K562 (cell line): ENCODE results near the gene CACNA1I. TPM values are rescaled to one million over a fixed set of nuclear protein-coding genes. Genes with fewer than 3 reads are reported as not detected.
A peak's percentile ranks its signal among the peaks of the same experiment; 100 is the strongest.

Experiments
- BCOR ChIP-seq: fragments of 450-650 bp; IDR thresholded peaks from 2 replicates; pipeline ENCODE4 v1.6.1; 2016
- C11orf30 ChIP-seq: fragments of 450-650 bp; IDR thresholded peaks from 2 replicates; pipeline ENCODE4 v1.6.1; 2016; ENCODE audit warnings: low read depth, mild to moderate bottlenecking
- CREM ChIP-seq: IDR thresholded peaks from 2 replicates; pipeline ENCODE4 v1.6.1; 2014; ENCODE audit warnings: antibody characterized with exemption, low read depth
- CTBP1 ChIP-seq: fragments of 450-650 bp; IDR thresholded peaks from 2 replicates; pipeline ENCODE4 v1.6.1; 2016; ENCODE audit warnings: borderline replicate concordance
- ELF2 ChIP-seq: fragments of 250-450 bp; sonication (Bioruptor Pico); IDR thresholded peaks from 2 replicates; pipeline ENCODE4 v1.5.0; 2021; ENCODE audit warnings: mild to moderate bottlenecking
- GTF2B ChIP-seq: IDR thresholded peaks from 2 replicates; pipeline ENCODE4 v1.6.1; 2011; ENCODE audit not compliant: insufficient read length; ENCODE audit errors: extremely low read depth
- HDAC1 ChIP-seq, 2 experiments: fragments of 450-650 bp; IDR thresholded peaks; 2 replicates each; pipeline ENCODE4 v1.6.1; 2016 to 2017; ENCODE audit warnings: inconsistent platforms in 1 of 2, mild to moderate bottlenecking in 1 of 2, moderate library complexity in 1 of 2
- KLF13 ChIP-seq: fragments of 450-650 bp; IDR thresholded peaks from 2 replicates; pipeline ENCODE4 v1.6.1; 2016; ENCODE audit warnings: missing genetic modification characterization, low read depth, mild to moderate bottlenecking, missing compliant biosample characterization, moderate library complexity, borderline replicate concordance
- MBD1 ChIP-seq: fragments of 250-450 bp; sonication (Bioruptor Pico); IDR thresholded peaks from 2 replicates; pipeline ENCODE4 v1.8.0; 2022; ENCODE audit warnings: inconsistent platforms
- MYBL2 ChIP-seq, 2 experiments: fragments of 450-650 bp in 1 of 2; sonication (generic) in 1 of 2; formaldehyde crosslinking in 1 of 2; IDR thresholded peaks; 2 replicates each; pipeline versions ENCODE4 v1.6.1 to v1.8.1; 2017 to 2022; ENCODE audit warnings: borderline replicate concordance in 1 of 2, inconsistent platforms in 1 of 2, low read depth in 1 of 2, mild to moderate bottlenecking in 1 of 2, missing genetic modification reagents in 1 of 2, moderate library complexity in 1 of 2
- PHB ChIP-seq: fragments of 250-450 bp; sonication (Bioruptor Pico); IDR thresholded peaks from 2 replicates; pipeline ENCODE4 v1.5.0; 2021
- PRPF4 ChIP-seq: fragments of 200-400 bp; formaldehyde crosslinking; IDR thresholded peaks from one replicate; pipeline ENCODE4 v1.6.1; 2017; ENCODE audit warnings: low read length, low read depth, mild to moderate bottlenecking; ENCODE audit not compliant: insufficient read depth, poor library complexity, severe bottlenecking
- RHOXF2B ChIP-seq: fragments of 250-450 bp; sonication (Bioruptor Pico); conservative IDR thresholded peaks from 2 replicates; pipeline ENCODE4 v1.5.1; 2021
- SIRT6 ChIP-seq: IDR thresholded peaks from one replicate; pipeline ENCODE4 v1.6.1; 2012; ENCODE audit warnings: low read depth, mild to moderate bottlenecking, control low read depth, inconsistent platforms, low read length, moderate library complexity
- SRF ChIP-seq, 2 experiments: fragments of 250-450, 450-650 bp in 1 of 2; sonication (Bioruptor Pico) in 1 of 2; sonication (generic) in 1 of 2; formaldehyde crosslinking; IDR thresholded peaks; 2 replicates each; pipeline versions ENCODE4 v1.5.0 to v1.5.1; 2020 to 2022; ENCODE audit warnings: mild to moderate bottlenecking in 1 of 2, missing genetic modification reagents in 1 of 2
- VEZF1 ChIP-seq: fragments of 200-800 bp; sonication (Bioruptor generic); IDR thresholded peaks from 2 replicates; pipeline ENCODE4 v1.6.1; 2017; ENCODE audit warnings: missing genetic modification characterization, missing compliant biosample characterization
- ZFX ChIP-seq: sonication (generic); formaldehyde crosslinking; IDR thresholded peaks from 2 replicates; pipeline ENCODE4 v1.8.0; 2022; ENCODE audit warnings: mild to moderate bottlenecking, missing genetic modification reagents, moderate library complexity
- ZNF121 ChIP-seq: sonication (generic); formaldehyde crosslinking; conservative IDR thresholded peaks from 2 replicates; pipeline ENCODE4 v1.8.0; 2022; ENCODE audit warnings: missing genetic modification reagents
- ZNF174 ChIP-seq: fragments of 250-450 bp; sonication (Bioruptor Pico); IDR thresholded peaks from 2 replicates; pipeline ENCODE4 v1.4.0; 2020; ENCODE audit warnings: mild to moderate bottlenecking
- ZNF23 ChIP-seq: fragments of 250-450 bp; sonication (Bioruptor Pico); IDR thresholded peaks from 2 replicates; pipeline ENCODE4 v1.4.0; 2020; ENCODE audit warnings: mild to moderate bottlenecking
- ZNF384 ChIP-seq: IDR thresholded peaks from 2 replicates; pipeline ENCODE4 v1.6.1; 2012; ENCODE audit warnings: low read depth, low read length, improper control_type of control experiment
- ZNF444 ChIP-seq: fragments of 250-450 bp; sonication (Bioruptor Pico); IDR thresholded peaks from 2 replicates; pipeline ENCODE4 v1.4.0; 2020; ENCODE audit warnings: mild to moderate bottlenecking, moderate library complexity
- ZNF584 ChIP-seq: fragments of 200-800 bp; sonication (Bioruptor generic); IDR thresholded peaks from 2 replicates; pipeline ENCODE4 v1.6.1; 2016; ENCODE audit warnings: low read depth, mild to moderate bottlenecking, missing genetic modification characterization, missing compliant biosample characterization
- ZNF589 ChIP-seq: fragments of 200-800 bp; sonication (Bioruptor generic); IDR thresholded peaks from 2 replicates; pipeline ENCODE4 v1.6.1; 2016; ENCODE audit warnings: low read depth, missing genetic modification characterization, missing compliant biosample characterization
- ZNF766 ChIP-seq: fragments of 200-800 bp; sonication (Bioruptor generic); conservative IDR thresholded peaks from 2 replicates; pipeline ENCODE4 v1.6.1; 2016; ENCODE audit warnings: missing genetic modification characterization, missing compliant biosample characterization
- polyA plus RNA-seq, 8 experiments: library from polyadenylated mRNA; depleted of rRNA in 4 of 8; stranded (reverse) in 5 of 8; unstranded in 3 of 8; fragments of >200 nt; fragmentation: Nextera tagmentation in 2 of 8; fragmentation: Illumina TruSeq in 1 of 8; extraction: Ambion mirVana in 2 of 8; extraction: Trizol in 1 of 8; gene quantifications; 2 replicates each; pipeline versions ENCODE4 v1.2.1 to v1.2.3, GENCODE V29; 2011 to 2014; ENCODE audit warnings: inconsistent platforms in 1 of 8, missing spikeins in 1 of 8
- total RNA-seq, 7 experiments: library from RNA; depleted of rRNA in 6 of 7; stranded (reverse); fragments of >200 nt in 6 of 7; fragmentation: Illumina TruSeq in 2 of 7; extraction: Trizol in 2 of 7; gene quantifications; 2 replicates each; pipeline versions ENCODE4 v1.2.1 to v1.2.3, GENCODE V29; 2011 to 2021; ENCODE audit warnings: low replicate concordance in 1 of 7

CACNA1I gene
- total and polyA plus RNA-seq, 9 of the 15 experiments (the other 6 are each of a cell fraction or from before 2014, with no cell fraction given) = 0.01 to 0.79 (median 0.32) TPM; not detected in 1

- TF ChIP-seq KLF13 (tag) = no peak
- no peak for TF ChIP-seq RHOXF2B (CRISPR knock-in tag)
- no peak for TF ChIP-seq ZNF766 (CRISPR knock-in tag)
- TF ChIP-seq ZNF589 = no peak
- TF ChIP-seq ZNF444 (CRISPR knock-in tag) = peak; percentile 70
- TF ChIP-seq ZNF23 (CRISPR knock-in tag) = peak; percentile 65; the same call in 1 of the 2 replicates
- TF ChIP-seq GTF2B = no peak
- TF ChIP-seq SIRT6 = peak; percentile 84
- no peak for TF ChIP-seq BCOR
- TF ChIP-seq CREM = 0 out of 2 replicates have a peak, but pooled peaks have one; percentile 4
- no peak for TF ChIP-seq ZNF584
- TF ChIP-seq ZNF174 (CRISPR knock-in tag) = no peak
- peak; percentile 42 for TF ChIP-seq ZFX (CRISPR knock-in tag)
- TF ChIP-seq HDAC1 (IDR thresholded peaks at IDR 0.05) = no peak
- TF ChIP-seq PRPF4 = no peak
- peak; percentile 39 for TF ChIP-seq PHB
- TF ChIP-seq SRF (CRISPR knock-in tag; IDR thresholded peaks at IDR 0.05) = no peak; a peak in 1 of 4 replicates
- TF ChIP-seq C11orf30 = no peak
- no peak for TF ChIP-seq ZNF384
- no peak for TF ChIP-seq MYBL2 (IDR thresholded peaks at IDR 0.05; ENCODE audit: low read depth)
- no peak for TF ChIP-seq MYBL2 (CRISPR knock-in tag; IDR thresholded peaks at IDR 0.05; ENCODE audit: borderline replicate concordance)
- no peak for TF ChIP-seq MBD1 (CRISPR knock-in tag)
- 0 out of 2 replicates have a peak, but pooled peaks have one; percentile 8 for TF ChIP-seq CTBP1
- TF ChIP-seq ZNF121 (CRISPR knock-in tag) = no peak
- peak; percentile 29; the same call in 1 of the 2 replicates for TF ChIP-seq VEZF1 (CRISPR knock-in tag)
- TF ChIP-seq ELF2 (CRISPR knock-in tag) = peak; percentile 57; the same call in 1 of the 2 replicates
Observed at GRCh38 chr22:39522567-39523300, 47.8 kb upstream of the CACNA1I start (continued).
